Dermis microvascular lymphatic vessel endothelial cell (primary cell): ENCODE measurements around the gene ATP5F1C. TPM values are rescaled to one million over a fixed set of nuclear protein-coding genes. Genes with fewer than 3 reads are reported as not detected.
"Not testable (repeated sequence)": the region's sequence is repeated elsewhere in the genome, so short reads cannot be mapped to it uniquely, and the experiment has no call there.

Experiments
- DNase-seq, 2 donors: peaks; one replicate each; pipeline versions ENCODE4 v3.0.0 to v3.0.0-alpha.2; 2010; ENCODE audit warnings: low read depth in 2 of 2
- total RNA-seq: library from RNA; depleted of rRNA; stranded (reverse); fragments of >200 nt; gene quantifications from 2 replicates; pipeline ENCODE4 v1.2.1, GENCODE V29; 2014

The ATP5F1C gene
- total RNA-seq: 246 and 265 TPM in 2 replicates

GRCh38 chr10:7787857-7788638, at the start of gene ATP5F1C, which contains the start of gene KIN:
Gene ATP5F1C, plus strand, starts transcription at chr10:7788177. Its CDS starts 31 bp downstream, at chr10:7788208.
Gene KIN, minus strand, starts transcription at chr10:7787993. Its CDS starts 60 bp downstream, at chr10:7787933.
- DNase-seq: peak; percentile 93 to 98

- DNase-seq: no peak
Measured at GRCh38 chr10:7738536-7739407, 49.2 kb upstream of the ATP5F1C start.

- no peak for DNase-seq
Measured at GRCh38 chr10:7744307-7744706, 43.7 kb upstream of the ATP5F1C start.

GRCh38 chr10:7748637-7749036, 39.3 kb upstream of the ATP5F1C start:
- DNase-seq: not testable (repeated sequence)

GRCh38 chr10:7750222-7750621, 37.8 kb upstream of the ATP5F1C start:
- DNase-seq: no peak

GRCh38 chr10:7752251-7752650, 35.7 kb upstream of the ATP5F1C start:
- DNase-seq: no peak

GRCh38 chr10:7755103-7755502, 32.9 kb upstream of the ATP5F1C start:
- no peak for DNase-seq

- DNase-seq: peak; percentile 30 to 57
Measured at GRCh38 chr10:7756360-7756992, 31.5 kb upstream of the ATP5F1C start.

GRCh38 chr10:7763929-7764328, 24.0 kb upstream of the ATP5F1C start:
- no peak for DNase-seq

GRCh38 chr10:7766241-7766640, 21.7 kb upstream of the ATP5F1C start:
- DNase-seq: no peak

GRCh38 chr10:7767209-7767608, 20.8 kb upstream of the ATP5F1C start:
- no peak for DNase-seq

GRCh38 chr10:7768417-7768816, 19.6 kb upstream of the ATP5F1C start:
- DNase-seq: no peak

GRCh38 chr10:7773845-7774801, 13.9 kb upstream of the ATP5F1C start:
- DNase-seq: peak; percentile 43 to 72

GRCh38 chr10:7776777-7777176, 11.2 kb upstream of the ATP5F1C start:
- no peak for DNase-seq

- DNase-seq: not testable (repeated sequence)
Measured at GRCh38 chr10:7782194-7782593, 5.8 kb upstream of the ATP5F1C start.

- DNase-seq: no peak
Measured at GRCh38 chr10:7786430-7786829, 1.5 kb upstream of the ATP5F1C start.

- DNase-seq: peak in 1 of 2 donors; percentile 15
Measured at GRCh38 chr10:7787150-7787856, 674 bp upstream of the ATP5F1C start.

- DNase-seq: peak in 1 of 2 donors; percentile 29
Measured at GRCh38 chr10:7788639-7789286, 786 bp downstream of the ATP5F1C start.

- peak in 1 of 2 donors; percentile 5 for DNase-seq
Measured at GRCh38 chr10:7789390-7789789, 1.4 kb downstream of the ATP5F1C start.
